Testis (tissue), 3 donors: ENCODE results near the gene TMCC3. TPM values are rescaled to one million over a fixed set of nuclear protein-coding genes. Genes with fewer than 3 reads are reported as not detected.

Source experiments
- DNase-seq: peaks from one replicate; pipeline ENCODE4 v3.0.0-alpha.2; 2019
- H3K27ac ChIP-seq, 2 donors: fragments of 200-600 bp; sonication (generic); one replicate each; pipeline ENCODE4 v1.5.1; 2019
- H3K27me3 ChIP-seq: fragments of 200-600 bp; sonication (generic); one replicate; pipeline ENCODE4 v1.5.1; 2019
- H3K36me3 ChIP-seq: fragments of 200-600 bp; sonication (generic); one replicate; pipeline ENCODE4 v1.5.1; 2017; ENCODE audit warnings: low read depth; ENCODE audit errors: missing control alignments
- H3K4me1 ChIP-seq: fragments of 200-600 bp; sonication (generic); one replicate; pipeline ENCODE4 v1.5.1; 2019
- H3K4me3 ChIP-seq, 2 donors: fragments of 200-600 bp; sonication (generic); one replicate each; pipeline ENCODE4 v1.5.1; 2017 to 2019
- H3K9me3 ChIP-seq: fragments of 200-600 bp; sonication (generic); one replicate; pipeline ENCODE4 v1.5.1; 2017
- POLR2A ChIP-seq: fragments of 450-650 bp; IDR thresholded peaks from one replicate; pipeline ENCODE4 v1.6.1; 2017; ENCODE audit warnings: antibody characterized with exemption, mild to moderate bottlenecking, moderate library complexity
- WGBS, 2 donors: methylation state at CpG; one replicate each; pipeline ENCODE4 v1.1.5; 2018; 5-methylcytosine and 5-hydroxymethylcytosine counted together
- intact Hi-C: fragments of 100-400 bp; cut with DNase I; formaldehyde crosslinking; loops from one replicate; pipeline ENCODE4 v1.15.1; 2023; ENCODE audit warnings: low total_unique reads
- polyA plus RNA-seq: library from polyadenylated mRNA; stranded (reverse); fragments of 350-450 nt; fragmentation: Illumina TruSeq; extraction: RNeasy Lipid Tissue Mini Kit (QIAGEN cat#74804); gene quantifications from one replicate; pipeline ENCODE4 v1.2.3, GENCODE V29; 2014; ENCODE audit warnings: low read depth, low replicate concordance; ENCODE audit not compliant: insufficient read depth
- total RNA-seq, 2 donors: library from RNA; depleted of rRNA; stranded (reverse); fragments of >200 nt; gene quantifications; one replicate each; pipeline ENCODE4 v1.2.3, GENCODE V29; 2016
- TF ChIP-seq, protein P1 (sequence below), 3 experiments: fragments of 450-650 bp in 2 of 3; fragments of 200-600 bp in 1 of 3; sonication (generic) in 1 of 3; IDR thresholded peaks; one replicate each; pipeline ENCODE4 v1.5.1; 2016 to 2019; ENCODE audit warnings: antibody characterized with exemption in 3 of 3, mild to moderate bottlenecking in 2 of 3, moderate library complexity in 1 of 3

TMCC3 gene
- total and polyA plus RNA-seq, 3 donors from 2014 or later = 3.4 to 6.4 (median 5.1) TPM

DNA sequence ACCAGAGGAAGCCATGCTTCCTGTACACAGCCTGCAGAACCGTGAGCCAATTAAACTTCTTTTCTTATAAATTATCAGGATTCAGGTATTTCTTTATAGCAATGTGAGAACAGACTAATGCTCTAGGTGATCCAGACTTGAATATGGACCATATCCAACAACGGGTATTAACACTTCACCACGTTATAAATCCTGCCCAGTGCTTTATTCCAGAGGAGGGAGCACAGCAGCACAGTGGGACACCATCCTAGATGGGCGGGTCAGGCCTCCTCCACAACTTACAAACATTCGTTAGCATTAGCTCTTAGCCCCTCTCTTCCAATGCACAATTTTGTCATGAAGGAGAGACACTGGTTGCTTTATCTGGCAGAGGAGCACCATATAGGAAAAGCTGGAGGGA, 66.0 kb downstream of the TMCC3 start:
- intact Hi-C loops = no loop called here

DNA sequence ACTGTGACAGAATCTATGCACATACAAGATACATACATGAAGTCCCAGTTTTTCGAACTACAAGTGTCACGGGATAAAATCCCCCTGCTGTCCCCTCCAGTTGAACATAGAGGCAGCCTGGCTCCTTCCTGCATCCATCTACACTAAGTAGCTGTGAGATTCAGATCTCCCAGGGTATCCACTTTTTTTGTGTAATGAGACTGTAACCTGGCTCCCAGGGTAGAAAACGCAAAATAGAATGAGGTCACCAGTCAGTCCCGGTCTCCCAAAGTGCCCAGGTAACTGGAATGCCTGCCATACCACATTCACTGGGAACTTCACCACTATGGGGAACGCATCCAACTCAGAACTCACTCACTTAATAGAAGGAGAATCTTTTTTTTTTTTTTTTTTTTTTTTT, 67.8 kb downstream of the TMCC3 start:
- no peak for DNase-seq
- Histone ChIP-seq H3K4me3 (no peak overlapping the region), H3K27ac (no peak overlapping the region), H3K9me3 (no peaks in the 10 kb centered on the region), H3K36me3 (no peaks in the 10 kb centered on the region), H3K4me1 (no peaks in the 10 kb centered on the region), H3K27me3 (no peaks in the 10 kb centered on the region)
- 99% methylated on average over 5 of the region's 5 CpGs for WGBS, 2 donors
- intact Hi-C loops = no loop called here
- TF ChIP-seq POLR2A = no peak
- TF ChIP-seq, protein P1, sequence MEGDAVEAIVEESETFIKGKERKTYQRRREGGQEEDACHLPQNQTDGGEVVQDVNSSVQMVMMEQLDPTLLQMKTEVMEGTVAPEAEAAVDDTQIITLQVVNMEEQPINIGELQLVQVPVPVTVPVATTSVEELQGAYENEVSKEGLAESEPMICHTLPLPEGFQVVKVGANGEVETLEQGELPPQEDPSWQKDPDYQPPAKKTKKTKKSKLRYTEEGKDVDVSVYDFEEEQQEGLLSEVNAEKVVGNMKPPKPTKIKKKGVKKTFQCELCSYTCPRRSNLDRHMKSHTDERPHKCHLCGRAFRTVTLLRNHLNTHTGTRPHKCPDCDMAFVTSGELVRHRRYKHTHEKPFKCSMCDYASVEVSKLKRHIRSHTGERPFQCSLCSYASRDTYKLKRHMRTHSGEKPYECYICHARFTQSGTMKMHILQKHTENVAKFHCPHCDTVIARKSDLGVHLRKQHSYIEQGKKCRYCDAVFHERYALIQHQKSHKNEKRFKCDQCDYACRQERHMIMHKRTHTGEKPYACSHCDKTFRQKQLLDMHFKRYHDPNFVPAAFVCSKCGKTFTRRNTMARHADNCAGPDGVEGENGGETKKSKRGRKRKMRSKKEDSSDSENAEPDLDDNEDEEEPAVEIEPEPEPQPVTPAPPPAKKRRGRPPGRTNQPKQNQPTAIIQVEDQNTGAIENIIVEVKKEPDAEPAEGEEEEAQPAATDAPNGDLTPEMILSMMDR (IDR thresholded peaks at IDR 0.05) = no peak

More for the DNA sequence above, 66.0 kb downstream of the TMCC3 start:
- no peaks in the 10 kb centered on the region for H3K4me1 ChIP-seq
- H3K36me3 ChIP-seq = no peaks in the 10 kb centered on the region
- TF ChIP-seq, protein P1 (IDR thresholded peaks at IDR 0.05) = no peak
- no peak for TF ChIP-seq POLR2A
- no peak for DNase-seq
- WGBS, 2 donors = 84 to 93% methylated on average over 5 of the region's 5 CpGs
- no peak overlapping the region for H3K27ac ChIP-seq
- H3K4me3 ChIP-seq = no peak overlapping the region
- no peaks in the 10 kb centered on the region for H3K9me3 ChIP-seq
- no peaks in the 10 kb centered on the region for H3K27me3 ChIP-seq

DNA sequence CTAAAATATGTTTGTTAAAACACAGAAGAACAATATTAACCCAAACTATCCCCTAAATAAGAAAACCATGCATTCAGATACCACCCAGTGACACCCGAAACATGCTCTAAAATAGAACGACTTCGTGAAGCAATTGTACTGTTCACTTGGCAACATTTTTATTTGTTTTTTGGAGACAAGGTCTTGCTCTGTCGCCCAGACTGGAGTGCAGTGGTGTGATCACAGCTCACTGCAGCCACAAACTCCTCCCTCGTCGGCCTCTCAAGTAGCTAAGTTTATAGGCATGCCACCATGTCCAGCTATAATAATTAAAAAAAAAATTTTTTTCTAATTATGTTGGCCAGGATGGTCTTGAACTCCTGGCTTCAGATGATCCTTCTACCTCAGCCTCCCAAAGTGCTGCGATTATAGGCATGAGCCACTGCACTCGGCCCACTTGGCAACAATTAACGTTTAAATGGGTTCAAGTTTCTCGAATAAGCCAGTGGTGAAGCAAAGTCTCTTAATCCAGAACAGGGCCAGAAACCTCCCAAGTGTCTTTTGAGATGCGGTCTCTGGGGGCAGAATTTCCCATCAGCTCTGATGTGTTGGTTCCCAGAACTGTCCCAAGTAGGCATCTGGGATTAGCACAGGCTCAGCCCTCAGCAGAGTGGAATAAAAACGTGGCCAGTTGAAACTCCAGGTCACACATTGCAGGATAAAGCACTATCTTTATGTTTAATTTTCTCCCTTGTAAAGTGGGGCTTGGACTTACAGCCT, 74.5 kb downstream of the TMCC3 start:
- H3K27ac ChIP-seq = no peak overlapping the region
- TF ChIP-seq, protein P1 (IDR thresholded peaks at IDR 0.05) = no peak
- H3K4me1 ChIP-seq = no peaks in the 10 kb centered on the region
- intact Hi-C loops = no loop called here
- H3K36me3 ChIP-seq = no peaks in the 10 kb centered on the region
- 69 to 78% methylated on average over 12 of the region's 12 CpGs for WGBS, 2 donors
- H3K4me3 ChIP-seq = no peak overlapping the region
- no peaks in the 10 kb centered on the region for H3K9me3 ChIP-seq
- no peak for DNase-seq
- H3K27me3 ChIP-seq = no peaks in the 10 kb centered on the region

DNA sequence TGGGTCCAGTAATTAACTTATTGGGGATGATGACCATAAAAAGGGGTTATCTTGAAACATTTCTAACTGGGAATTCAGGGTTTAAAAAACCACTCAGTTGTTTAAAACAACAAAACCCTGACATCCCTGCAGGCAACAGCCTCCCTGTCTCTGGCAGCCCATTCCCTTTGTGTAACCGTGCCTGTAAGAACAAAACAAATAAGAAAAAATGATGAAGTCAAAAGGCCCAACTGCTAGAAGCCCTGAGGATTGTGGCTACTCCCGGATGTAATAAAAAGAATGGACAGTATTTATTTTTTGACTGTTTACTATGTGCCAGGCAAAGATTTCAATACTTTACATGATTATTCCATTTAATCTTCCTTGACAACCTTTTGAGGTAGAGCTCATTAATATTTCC, 75.3 kb downstream of the TMCC3 start:
- intact Hi-C loops = no loop called here
- H3K9me3 ChIP-seq = no peaks in the 10 kb centered on the region
- H3K4me1 ChIP-seq = no peaks in the 10 kb centered on the region
- no peaks in the 10 kb centered on the region for H3K27me3 ChIP-seq
- H3K4me3 ChIP-seq = no peak overlapping the region
- no peaks in the 10 kb centered on the region for H3K36me3 ChIP-seq
- TF ChIP-seq, protein P1 (IDR thresholded peaks at IDR 0.05) = no peak
- TF ChIP-seq POLR2A = no peak
- 74% methylated on average over 2 of the region's 2 CpGs for WGBS, 2 donors
- no peak for DNase-seq
- no peak overlapping the region for H3K27ac ChIP-seq

DNA sequence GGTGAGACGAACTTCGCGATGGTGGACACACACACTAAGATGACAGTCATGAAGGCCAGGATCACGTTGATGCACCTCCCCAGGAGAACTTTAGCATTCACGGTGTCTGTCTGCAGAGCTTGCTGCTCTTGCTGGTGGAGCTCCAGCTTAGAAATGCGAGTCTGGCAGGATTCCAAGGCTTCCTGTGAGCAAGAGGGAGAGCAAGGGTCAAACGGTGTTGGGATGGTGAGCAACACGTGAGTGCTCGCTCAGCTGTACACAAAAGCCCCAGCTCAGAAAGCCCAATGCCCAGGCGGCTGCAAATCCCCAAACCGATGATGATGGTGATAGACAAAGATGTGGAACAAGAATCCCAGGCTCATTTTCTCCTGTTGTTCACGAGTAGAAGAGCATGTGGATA, 78.8 kb downstream of the TMCC3 start:
- no peak for DNase-seq
- TF ChIP-seq POLR2A = no peak
- TF ChIP-seq, protein P1 (IDR thresholded peaks at IDR 0.05) = no peak
- H3K27me3 ChIP-seq = no peaks in the 10 kb centered on the region
- H3K4me1 ChIP-seq = no peaks in the 10 kb centered on the region
- intact Hi-C loops = no loop called here
- WGBS, 2 donors = 61 to 73% methylated on average over 12 of the region's 12 CpGs
- H3K9me3 ChIP-seq = no peaks in the 10 kb centered on the region
- H3K4me3 ChIP-seq = no peak overlapping the region
- H3K36me3 ChIP-seq = no peaks in the 10 kb centered on the region
- no peak overlapping the region for H3K27ac ChIP-seq
